ENCODE results near the gene EVC.

GRCh38 chr4:5789141-5789540, 78.1 kb downstream of the EVC start:
- TF ChIP-seq CTCF (IDR thresholded peaks at IDR 0.05; ENCODE audit: low read depth, low read length), result no peak
- no peak for TF ChIP-seq EZH2phosphoT487 (IDR thresholded peaks at IDR 0.05; ENCODE audit: low read depth)

Measured in OCI-LY3 (cell line).